ENCODE data around the gene RAPGEF1.

Gene RAPGEF1

DNA sequence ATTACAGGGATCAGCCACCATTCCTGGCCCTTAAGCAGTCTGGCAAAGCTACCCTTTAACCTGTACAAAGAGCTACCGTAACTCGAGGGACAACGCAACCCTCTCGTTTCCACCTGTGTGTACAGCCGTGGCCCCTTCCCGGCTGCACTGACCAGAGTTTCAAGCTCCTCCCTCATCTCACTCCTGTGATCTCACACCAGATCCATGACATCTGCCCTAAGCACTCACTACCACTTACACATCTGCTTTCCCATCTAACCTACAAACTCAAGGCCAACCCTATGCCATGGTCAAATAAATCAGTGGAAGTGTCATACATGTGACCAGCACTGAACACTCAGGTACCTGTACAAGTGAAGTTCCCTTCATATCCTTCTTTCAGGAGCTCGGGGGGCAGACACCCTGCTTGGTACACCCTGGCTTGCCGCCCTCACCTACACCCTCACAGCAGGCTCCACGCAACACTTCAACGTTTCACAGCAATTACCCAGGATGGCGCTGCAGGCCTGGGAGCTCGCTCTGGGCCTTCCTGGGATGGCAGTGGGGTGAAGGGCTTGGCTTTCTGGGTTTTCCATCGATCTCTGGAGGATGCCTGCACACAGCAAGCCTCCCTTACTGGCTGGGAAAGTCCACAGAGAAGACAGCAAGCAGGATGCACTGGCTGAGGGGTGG is 132.8 kb downstream of the RAPGEF1 start:
- DNase-seq (ENCODE audit: low spot score) = no peak

DNA sequence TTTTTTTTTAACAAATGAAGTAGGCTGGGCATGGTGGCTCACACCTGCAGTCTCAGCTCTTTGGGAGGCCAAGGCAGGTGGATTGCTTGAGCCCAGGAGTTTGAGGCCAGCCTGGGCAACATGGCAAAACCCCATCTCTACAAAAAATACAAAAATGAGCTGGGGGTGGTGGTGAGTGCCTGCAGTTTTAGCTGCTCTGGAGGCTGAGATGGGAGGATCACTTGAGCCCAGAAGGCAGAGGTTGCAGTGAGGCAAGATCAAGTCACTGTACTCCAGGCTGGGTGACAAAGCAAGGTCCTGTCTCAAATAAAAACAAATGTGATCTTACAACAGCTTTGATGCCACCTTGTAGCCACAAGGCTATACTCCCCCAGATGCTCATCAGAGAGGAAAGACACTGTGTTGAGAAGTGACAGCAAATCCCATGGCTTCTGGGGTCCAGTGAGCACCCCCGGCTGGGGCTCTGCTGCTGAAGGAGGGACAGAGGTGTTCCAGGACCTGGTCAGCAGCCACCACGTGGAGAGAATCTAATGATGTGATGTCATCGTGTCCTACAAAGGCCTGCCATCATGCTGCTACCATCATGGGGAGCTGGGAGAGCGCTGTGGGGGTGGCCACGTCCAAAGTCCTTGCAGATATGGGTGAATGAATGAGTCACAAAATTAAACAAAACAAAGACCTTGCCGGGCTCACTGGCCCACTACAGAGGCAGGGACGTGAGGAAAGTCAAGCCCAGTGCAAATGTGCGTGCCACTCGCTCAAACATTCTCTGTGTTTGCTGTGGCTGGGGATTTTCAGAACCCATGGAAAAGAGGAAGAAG is 133.9 kb downstream of the RAPGEF1 start:
- DNase-seq (ENCODE audit: low spot score) = peak; percentile 35

DNA sequence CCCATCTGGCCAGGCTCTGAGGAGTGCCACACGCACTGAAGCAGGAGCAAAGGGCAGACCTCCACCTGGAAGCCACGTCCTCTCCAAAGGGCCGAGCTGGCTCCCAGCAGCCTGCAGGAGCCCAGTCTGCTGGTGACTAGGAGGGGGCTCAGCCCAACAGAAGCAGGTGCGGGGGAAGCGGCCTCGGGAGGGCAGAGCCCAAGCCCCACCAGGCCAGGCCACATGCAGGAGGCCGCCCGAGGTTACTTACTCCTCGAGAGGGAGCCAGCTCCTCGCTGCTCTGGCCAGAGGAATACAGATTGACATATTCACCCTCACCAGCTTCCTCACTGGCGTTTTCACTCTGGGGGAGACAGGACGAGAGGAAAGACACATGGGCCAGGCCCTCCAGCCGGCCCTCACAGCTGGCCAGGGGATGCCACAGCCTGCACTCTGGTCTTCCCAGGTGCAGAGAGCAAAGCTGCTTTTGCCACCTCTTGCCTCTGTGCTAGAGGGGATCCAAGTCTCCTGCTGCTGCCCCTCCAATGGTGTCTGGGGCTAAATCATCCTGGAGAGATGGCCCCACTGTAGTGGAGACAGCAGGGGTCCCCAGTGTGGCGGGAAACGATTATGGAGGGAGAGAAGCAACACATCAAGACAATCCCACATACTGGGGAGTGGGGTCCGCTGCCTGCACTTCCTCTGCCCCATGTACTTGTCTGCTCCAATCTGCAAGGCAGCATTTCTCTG is 136.0 kb downstream of the RAPGEF1 start:
- no peak for DNase-seq (ENCODE audit: low spot score)

DNA sequence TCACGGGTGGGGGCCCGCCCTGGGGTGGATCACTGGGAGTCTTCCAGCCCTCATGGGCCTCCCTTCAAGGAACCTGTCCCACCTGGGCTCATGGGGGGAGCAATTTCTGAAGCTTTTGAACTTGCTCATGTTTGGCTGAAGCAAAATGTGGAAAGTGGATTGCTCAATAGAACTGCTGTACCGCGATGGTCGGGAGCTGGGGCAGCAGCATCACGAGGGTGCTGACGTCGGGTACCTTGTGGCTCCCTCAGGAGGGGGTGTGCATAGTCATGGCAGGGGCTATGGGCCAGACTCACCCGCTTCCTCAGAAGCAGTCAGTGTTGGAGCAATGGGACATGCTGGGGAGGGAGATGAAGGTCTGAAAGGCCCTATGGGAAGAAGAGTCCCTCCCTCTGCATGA is 136.7 kb downstream of the RAPGEF1 start:
- DNase-seq (ENCODE audit: low spot score) = no peak

DNA sequence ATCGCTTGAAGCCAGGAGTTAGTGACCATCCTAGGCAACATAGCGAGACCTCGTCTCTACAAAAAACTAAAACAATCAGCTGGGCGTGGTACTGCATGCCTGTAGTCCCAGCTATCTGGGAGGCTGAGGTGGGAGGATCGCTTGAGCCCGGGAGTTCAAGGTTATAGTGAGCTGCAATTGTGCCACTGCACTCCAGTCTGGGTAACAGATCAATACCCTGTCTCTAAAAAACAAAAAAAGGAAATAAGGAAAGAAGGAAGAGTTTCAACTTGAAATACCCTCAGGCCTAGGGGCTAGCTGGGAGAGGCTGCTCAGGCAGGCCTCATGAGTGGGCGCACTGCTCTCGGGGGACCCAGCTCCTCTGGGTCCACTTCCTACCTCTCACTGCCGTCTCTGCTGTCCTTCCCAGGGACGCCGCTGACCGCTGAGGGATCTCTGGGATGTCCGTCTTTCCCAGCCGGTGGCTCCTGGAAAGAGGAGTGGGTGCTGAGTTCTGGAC is 138.1 kb downstream of the RAPGEF1 start:
- DNase-seq (ENCODE audit: low spot score) = no peak

DNA sequence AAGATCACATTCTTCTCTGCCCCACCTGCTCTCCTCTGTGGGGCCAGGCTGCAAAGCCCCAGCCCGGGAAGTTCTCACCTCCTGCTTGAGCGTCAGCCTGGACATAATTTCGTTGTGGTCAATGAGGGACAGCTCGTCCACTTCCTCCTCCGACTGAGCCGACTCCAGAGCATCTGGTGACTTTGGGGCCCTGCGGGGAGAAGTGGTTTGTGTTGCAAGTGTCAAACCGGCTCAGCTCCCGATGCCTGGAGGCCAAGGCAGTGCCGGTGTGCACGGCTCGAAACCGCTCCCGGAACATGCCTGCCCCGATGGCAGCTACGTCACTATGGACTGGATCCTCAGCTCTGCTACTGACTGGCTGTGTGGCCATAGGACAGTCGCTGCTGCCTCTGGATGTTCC is 141.8 kb downstream of the RAPGEF1 start:
- DNase-seq (ENCODE audit: low spot score) = no peak

DNA sequence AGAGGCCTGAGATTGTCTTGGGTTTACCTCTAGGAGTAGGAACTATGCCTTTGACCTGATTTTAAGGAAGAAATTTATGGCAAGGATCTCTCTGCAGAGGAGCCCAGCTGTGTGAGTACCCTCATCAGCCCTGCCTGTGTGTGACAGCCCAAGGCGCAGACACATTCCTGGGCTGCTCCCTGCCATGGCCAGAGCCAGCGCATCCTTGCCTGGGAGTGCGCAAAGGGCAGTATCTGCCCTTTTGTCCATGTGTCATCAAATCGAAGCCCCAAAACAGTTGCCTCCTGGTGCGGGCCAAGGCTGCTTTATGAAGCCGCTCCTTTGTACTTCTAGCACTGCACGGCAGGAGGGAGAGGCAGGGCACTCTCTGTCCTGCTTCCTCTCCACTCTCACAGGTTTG is 142.6 kb downstream of the RAPGEF1 start:
- DNase-seq (ENCODE audit: low spot score) = no peak

DNA sequence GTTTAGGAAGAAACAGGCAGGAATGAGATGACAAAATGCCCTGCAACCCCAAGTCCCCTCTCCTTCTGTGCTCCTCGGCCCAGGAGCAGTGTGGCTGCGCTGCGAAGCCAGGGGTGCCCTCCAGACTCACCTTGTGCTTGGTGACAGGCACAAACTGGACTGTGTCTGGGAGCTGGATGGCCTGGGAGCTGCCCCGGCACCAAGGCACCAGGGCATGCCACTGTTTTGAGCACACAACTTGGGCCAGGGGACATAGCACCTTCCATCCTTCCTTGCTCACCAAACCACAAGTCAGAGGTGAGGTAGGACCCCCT is 143.5 kb downstream of the RAPGEF1 start:
- no peak for DNase-seq (ENCODE audit: low spot score)

DNA sequence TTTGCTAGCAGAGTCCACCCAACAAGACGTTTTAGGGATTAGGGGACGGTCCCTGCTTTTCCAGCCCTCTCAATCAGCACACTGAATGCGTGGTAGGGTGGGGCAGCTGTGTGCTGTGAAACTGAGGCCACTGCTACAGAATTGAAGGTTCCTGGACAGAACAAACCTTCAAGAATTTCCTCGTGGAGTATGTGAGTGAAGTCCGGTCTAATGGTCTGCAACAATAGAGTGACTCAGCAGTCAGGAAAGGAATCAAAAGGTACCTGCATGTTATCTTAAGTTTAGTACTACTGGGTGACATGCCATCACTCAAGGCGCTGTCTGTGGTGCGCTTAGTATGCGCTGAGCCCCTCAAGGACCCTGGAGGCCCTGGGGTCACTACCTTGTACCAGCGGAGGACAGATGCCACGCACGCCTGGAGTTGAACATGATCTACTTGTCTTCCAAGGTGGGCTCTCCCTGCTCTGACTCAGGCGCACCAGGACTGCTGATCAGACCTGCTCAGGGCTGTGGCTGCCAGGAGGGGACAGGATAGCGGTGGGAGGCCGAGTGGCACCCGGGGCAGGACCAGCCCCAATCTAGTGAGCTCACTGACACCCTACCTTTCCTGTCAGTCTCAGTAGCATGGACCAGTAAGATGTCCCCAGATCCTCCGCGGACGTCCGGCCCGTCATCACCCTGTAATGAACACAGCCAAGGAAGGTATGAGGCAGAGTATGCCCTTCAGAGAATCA is 144.0 kb downstream of the RAPGEF1 start:
- DNase-seq (ENCODE audit: low spot score) = no peak

DNA sequence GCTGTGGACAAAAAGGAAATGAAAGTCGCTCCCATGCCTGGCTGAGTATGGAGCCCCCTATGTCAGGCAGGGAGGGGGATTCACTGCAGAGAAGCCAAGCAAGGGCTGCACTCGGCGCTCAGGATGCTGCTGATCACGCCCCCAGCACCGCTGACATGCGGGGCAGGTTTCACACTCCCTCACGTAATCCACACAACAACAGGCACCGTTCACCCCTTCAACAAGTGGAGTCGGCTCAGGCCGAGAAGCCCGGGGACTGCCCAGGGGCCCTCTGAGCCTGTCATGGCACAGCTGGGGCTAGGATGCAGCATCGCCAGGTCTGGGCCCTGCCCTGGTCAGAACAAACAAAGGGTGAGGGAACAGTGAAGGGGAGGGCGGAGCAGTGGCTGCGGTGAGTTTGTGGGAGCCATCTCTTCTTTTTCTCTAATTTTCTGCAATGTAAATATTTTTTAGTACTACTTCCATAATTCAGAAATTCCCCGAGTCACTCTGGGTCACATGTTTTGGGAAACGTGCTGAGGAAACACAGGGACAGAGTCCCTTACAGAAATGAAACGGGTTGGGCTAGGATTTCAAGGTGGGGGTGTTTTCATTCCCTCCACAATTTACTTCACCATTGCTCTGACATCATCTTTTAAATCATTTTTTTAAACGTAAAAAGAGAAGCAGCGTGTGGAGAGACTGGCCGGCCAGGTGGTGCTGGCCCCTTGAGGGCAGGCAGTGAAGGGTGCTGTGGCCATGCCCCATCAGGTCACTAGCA is 144.8 kb downstream of the RAPGEF1 start:
- no peak for DNase-seq (ENCODE audit: low spot score)

DNA sequence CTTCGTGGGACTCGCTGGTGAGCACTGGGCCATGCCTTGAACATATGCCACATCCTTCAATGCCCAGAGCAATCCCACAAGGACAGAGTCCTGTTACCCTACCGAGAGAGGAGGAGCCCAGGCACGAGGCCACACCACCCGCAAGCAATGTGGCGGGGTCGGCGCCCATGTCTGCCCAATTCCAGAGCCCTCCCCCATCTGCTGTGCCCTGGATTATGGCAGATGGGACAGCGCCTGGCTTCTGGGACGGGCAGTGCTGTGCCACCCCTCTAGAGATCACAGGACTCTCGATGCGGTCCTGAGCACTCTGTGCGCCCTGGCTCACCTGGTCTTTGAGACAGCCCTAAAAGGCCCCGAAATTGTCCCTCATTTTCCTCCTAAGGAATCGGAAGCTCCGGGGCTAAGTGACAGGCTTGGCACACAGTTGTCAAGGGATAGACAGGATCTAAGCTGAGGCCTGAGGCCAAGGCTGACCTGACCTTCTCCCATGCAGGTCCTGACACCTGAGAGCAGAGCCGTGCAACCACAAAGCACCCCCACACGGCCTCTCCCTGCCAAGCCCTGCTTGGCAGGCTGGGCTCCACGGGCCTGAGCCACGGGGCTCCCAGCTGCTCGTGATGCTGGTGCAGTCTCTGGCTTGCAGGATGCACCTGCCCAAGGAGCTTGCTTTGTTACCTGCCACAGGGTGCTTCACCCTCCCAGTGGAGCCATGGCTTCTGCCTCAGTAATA is 145.8 kb downstream of the RAPGEF1 start:
- DNase-seq (ENCODE audit: low spot score) = no peak

DNA sequence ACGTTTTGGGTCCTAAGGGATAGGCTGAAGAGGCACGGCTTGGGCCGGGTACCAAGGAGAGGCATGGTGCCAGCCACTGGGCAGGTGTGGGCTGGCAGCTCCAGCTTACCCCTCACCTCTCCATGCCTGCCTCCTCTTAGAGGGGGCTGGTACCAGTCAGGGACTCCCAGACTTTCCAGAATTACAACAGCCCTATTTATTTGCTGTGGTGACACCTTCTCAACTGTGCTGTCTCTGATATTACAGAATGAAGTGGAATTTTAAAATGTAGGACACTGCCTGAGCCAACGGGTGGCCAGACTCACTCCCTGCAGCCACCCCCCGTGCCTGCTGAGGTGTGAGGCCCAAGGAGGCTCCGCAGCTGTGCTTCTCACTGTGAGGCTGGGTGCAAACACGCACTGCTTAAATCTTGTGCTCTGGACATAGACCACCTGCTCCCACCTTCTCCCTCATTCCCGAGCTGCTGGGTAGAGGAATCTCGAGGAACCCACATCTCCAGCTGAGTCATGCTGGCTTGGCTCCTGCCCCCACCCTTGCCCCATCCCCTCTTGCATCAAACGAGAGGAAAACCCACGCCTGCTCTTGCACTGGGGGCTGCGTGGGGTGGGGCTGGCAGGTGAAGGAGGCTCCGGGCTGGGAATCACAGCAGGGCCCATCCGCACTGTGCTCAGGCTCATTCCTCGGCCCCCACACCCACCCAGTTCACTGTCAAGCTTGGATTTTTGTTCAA is 146.6 kb downstream of the RAPGEF1 start:
- no peak for DNase-seq (ENCODE audit: low spot score)

DNA sequence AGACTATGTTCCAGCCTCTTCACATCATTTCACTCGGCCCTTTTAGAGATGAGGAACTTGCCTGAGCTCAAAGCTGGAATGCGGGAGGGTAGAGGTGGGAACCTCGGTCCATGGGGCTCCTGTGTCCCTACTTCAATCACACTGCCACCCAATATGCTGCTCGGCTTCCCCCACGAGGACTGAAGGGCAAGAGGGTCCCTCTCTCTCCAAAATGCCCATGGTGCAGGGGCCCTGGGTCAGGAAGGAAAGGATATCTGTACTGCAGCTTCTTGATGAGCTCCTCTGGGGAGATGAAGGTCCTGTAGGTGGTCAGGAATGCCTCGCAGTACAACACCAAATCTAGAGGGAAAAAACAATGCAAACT is 148.0 kb downstream of the RAPGEF1 start:
- no peak for DNase-seq (ENCODE audit: low spot score)

DNA sequence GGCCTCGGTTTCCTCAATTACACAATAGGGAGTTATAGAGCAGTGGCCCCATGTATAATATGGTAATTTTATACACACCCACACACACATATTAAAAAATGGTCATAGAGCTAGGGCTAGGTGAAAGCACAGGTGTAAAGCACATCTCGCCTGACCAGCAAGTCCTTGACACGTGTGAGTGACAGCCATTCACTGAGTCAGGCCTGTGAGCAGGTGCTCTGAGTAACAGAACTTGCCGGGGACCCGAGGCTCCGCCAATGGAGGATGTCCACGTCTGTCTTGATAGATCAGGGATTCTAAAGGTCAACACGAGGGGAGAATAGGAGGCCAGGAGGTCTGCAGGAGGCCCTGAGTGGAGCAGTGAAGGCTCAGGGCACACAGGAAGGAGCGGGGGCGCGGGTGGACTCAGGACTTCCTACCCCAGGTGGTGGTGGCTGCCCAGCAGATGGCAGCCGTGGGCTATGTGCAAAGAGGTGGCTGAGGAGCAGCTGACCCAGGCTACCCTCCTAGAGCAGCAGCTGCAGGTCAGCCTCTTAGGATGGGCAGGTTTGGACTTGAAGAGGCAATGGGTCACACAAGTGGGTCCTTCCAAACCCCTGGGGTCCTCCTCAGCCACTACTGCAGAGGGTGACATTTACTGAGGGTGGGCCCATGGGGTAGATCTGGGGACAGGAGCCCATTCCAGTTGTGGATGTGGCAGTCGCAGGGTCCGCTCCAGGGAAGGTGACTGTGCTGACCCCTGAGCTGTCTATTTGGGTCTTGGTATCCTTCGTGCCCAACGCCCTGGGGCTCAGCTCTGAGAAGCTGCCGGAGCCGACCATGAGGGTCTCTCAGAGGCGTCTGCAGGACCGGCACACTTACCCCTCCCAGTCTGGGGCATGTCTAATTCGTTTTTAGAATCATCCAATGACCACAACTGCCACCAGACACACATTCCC is 148.7 kb downstream of the RAPGEF1 start:
- peak; percentile 90 for DNase-seq (ENCODE audit: low spot score)

DNA sequence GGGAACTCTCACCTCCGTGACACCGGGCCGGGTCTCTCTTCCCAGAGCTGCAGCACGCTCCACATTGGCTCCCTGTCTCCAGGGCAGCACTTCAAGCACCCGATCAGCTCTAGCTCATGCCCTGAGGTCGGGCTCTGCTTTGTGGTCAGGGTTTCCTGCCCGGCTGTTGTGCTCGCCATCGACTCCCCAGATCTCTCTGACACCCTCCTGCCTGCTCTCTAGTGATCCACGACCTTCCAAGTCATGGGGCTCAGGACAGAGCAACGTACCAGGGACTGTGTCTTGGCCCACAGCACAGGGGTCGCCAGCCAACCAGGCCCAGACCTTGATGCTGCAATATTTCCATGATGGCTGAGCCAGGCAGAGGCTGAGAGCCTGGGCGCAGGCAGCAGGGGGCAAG is 149.4 kb downstream of the RAPGEF1 start:
- DNase-seq (ENCODE audit: low spot score) = no peak

DNA sequence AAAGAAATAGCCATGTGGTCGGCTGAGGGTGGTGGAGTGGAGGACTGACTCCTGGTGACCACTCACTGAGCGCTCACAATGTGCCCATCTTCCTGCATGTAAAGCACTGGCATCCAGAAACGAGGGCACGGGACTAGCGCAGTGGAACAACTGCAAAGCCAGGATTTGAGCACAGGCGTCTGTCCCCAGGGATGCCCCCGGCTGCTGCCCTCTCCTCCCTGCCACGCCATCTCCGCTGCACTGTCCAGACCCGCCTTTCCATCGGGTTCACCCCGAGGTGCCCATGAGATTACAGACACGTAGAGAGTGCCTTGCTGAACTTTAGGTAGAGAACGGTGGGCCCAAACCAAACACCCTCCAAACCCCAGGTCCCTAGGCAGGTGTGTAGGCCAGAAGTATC is 149.9 kb downstream of the RAPGEF1 start:
- DNase-seq (ENCODE audit: low spot score) = no peak

DNA sequence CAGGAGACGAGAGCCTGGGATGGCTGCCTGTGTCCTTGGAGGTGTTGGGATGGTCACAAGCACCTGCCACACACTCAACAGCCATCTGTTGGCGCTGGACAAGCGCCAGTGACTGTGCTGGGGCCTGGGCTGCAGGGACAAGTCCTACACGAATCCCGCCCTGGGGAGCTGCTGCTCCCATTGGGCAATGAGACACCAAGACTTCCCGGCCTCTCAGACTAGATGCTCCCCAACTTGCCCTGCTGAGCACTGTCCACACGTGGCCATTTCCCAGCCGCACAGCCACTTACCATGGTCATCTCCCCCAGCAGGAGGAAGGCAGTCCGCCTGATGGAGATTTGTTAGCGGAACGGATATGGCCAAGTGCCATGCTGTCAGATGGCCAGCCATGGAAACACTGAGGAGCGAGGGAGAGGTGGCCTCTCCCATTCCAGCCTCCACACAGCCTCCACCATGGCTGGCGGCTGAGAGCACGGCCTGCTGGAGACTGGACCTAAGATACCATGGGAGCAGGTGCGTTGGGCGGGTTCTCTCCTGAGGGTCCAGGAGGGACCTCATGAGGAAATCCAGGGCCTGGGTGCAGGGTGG is 150.7 kb downstream of the RAPGEF1 start:
- DNase-seq (ENCODE audit: low spot score) = no peak

DNA sequence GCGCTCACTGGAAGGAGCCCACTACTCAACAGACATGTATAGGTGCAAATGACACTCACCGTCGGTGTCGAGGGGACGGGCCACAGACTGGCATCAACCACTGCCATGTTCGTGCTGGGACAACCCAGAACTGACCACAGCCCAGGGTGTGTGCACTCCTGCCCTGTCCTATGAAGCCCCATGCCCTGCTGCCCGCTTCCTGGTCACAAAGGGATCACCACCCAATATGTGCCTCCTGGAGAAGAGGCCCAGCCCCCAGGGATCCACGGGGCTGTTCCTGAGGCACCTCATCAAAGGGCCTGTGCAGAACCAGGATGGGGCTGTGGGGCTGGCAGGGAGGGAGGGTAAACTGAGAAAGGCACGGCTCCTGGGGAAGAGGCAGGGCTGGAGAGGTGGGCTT is 151.5 kb downstream of the RAPGEF1 start:
- no peak for DNase-seq (ENCODE audit: low spot score)

DNA sequence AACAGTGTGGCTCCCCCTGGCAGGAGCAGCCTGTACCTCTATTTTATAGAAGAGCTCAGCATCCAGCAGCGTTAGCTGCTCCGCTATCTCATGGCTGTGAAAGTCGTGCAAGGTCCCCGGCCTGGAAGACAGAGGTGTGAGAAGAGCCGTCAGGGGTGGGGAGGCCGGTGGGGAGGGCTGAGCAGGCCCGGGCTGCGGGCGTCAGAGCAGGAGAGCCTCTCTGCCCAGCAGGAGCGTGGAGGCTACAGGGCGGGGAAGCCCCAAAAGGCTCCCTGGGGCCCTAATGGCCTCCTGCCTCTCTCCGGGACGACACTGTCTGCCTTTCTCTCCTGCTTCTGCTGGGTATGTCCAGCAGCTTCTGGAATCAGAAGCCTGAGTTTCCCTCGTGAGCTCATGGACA is 152.0 kb downstream of the RAPGEF1 start:
- no peak for DNase-seq (ENCODE audit: low spot score)
